Measurements from ENCODE around the gene PGBD1.

PGBD1 gene

GRCh38 chr6:28335040-28335563 is 53.7 kb downstream of the PGBD1 start:
- no peak for DNase-seq (ENCODE audit: low read depth, low spot score)

DNA sequence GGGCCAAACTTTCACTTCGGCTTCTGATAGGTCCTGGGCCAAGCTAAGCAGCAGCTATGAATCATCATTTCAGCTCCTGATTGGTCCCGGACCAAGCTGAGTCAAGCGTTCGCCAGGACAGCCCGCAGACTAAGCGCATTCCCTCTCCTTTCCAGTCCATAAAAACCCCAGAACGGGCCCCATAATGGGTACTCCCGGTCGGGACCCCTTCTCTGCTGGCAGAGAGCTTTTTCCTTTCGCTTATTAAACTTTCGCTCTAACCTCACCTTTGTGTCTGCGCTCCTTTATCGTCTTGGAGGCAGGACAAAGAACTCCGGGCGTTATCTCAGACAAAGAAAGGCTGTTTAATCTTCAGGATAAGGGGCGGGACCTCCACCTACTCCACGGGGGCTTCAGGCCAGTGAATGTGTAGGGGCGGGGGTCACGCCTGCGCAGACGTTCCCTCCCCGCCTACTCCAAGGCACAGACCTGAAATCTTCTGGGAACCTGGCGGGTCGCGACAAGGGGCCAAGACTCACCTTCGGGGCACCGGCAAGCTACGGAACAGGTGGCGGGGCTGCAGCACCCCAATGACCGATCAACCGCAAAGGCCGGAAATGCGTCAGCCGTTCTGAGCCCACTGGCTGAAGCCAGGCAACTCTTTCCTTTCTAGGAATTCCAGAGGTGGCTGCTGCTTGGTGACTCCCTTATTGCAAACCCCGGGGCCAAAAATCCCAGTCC is 54.4 kb downstream of the PGBD1 start, which contains the start of gene ZSCAN31:
Gene ZSCAN31, minus strand, starts transcription at position 585 of the 720 bp plus-strand sequence. CDS start 6,465 bp downstream, outside the sequence.
- DNase-seq (ENCODE audit: low read depth, low spot score) = peak; percentile 89

GRCh38 chr6:28336284-28337120 is 55.1 kb downstream of the PGBD1 start:
- DNase-seq (ENCODE audit: low read depth, low spot score) = no peak

- DNase-seq (ENCODE audit: low read depth, low spot score) = no peak
Observed at GRCh38 chr6:28337121-28337520, 55.7 kb downstream of the PGBD1 start.

DNA sequence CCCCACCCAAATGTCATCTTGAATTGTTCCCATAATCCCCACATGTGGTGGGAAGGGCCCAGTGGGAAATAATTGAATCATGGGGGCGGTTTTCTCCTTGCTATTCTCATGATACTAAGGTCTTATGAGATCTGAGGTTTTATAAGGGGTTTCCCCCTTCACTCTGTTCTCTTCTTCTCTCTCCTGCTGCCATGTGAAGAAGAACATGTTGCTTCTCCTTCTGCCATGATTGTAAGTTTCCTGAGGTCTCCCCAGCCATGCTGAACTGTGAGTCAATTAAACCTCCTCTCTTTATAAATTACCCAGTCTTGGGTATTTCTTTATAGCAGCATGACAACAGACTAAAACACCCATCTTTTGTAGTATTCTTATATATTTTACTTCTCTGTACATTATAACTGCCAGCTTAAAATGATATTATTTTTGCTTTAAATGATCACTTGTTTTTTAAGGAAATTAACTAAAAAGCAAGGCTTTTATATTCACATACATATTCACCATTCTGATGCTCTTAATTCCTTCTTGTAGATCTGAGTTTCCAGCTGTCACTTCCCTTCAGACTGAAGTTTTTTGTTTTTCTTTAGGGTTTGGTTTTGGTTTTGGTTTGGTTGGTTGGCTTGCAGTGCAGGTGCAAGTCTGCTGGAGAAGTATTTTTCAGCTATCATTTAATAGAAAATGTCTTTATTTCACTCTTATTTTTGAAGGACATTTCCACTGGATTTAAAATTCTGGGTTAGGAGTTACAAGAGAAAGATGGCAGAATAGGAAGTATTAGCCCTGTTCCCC is 59.1 kb downstream of the PGBD1 start:
- DNase-seq (ENCODE audit: low read depth, low spot score) = no peak

GRCh38 chr6:28343898-28344677 is 62.7 kb downstream of the PGBD1 start:
- DNase-seq (ENCODE audit: low read depth, low spot score) = no peak

DNA sequence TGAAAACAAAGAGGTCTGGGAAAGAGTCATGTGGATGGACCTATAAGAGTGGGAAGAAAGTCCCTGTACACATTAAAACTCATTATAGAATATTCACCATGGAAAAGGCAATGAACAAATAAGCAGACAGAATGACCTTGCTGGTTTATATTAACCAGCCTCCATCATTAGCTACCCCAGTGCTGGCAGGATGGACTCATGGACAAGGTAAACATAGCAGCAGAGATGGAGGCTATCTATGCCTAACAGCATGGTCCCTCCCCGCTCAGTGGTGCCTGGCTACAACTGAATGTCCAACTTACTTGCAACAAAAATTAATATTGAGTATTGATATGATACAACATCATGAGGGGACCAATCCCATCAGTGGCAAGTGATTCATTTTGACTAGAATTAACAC is 63.8 kb downstream of the PGBD1 start:
- no peak for DNase-seq (ENCODE audit: low read depth, low spot score)

DNA sequence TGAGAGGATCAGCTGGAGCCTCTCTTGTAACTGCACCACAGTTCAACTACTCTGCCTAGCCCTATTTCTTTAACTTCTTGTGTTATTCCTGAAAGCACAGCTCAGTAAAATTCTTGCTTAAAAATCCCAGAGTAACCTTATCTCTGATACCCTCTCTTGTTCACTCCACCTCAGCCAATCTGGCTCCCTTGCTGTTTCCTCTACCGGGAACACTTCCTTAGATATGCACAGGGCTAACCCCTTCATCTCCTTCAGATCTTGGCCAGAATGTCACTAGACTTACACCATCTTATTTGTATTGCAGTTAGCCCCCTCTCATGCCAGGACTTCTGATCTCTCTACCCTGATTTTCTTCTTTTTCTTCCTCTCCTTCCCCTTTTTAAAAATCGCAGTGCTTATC is 65.7 kb downstream of the PGBD1 start:
- no peak for DNase-seq (ENCODE audit: low read depth, low spot score)

DNA sequence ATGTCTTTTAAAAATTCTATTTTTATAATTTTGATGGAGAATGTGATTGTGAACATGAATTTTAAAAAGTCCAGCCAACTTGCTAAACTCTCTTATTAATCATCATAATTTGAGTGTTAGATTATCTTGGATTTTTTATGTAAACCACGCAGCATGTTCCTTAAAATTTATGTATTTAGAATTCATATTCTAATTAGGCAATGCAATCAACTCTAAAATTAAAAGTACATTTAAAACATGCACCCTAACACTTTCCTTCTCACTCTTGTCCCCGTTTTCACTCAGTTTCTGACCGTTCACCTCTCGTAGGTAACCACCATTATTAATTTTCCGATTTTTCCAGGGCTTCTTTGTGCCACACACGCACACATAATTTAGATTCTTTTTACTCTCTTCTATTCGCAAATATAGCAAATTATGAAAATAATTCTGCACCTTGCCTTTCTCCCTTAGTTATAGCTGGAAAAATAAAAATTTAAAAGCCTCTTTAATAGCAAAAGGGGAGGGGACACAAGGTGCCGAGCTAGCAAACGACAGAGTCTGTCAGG is 68.0 kb downstream of the PGBD1 start:
- no peak for DNase-seq (ENCODE audit: low read depth, low spot score)

GRCh38 chr6:28349892-28350737 is 68.7 kb downstream of the PGBD1 start, which contains the start of gene ZKSCAN3:
Gene ZKSCAN3, plus strand, starts transcription at chr6:28349947. Its CDS starts 9,640 bp downstream, at chr6:28359587.
- no peak for DNase-seq (ENCODE audit: low read depth, low spot score)

GRCh38 chr6:28351087-28351486 is 69.7 kb downstream of the PGBD1 start:
- DNase-seq (ENCODE audit: low read depth, low spot score) = no peak

DNA sequence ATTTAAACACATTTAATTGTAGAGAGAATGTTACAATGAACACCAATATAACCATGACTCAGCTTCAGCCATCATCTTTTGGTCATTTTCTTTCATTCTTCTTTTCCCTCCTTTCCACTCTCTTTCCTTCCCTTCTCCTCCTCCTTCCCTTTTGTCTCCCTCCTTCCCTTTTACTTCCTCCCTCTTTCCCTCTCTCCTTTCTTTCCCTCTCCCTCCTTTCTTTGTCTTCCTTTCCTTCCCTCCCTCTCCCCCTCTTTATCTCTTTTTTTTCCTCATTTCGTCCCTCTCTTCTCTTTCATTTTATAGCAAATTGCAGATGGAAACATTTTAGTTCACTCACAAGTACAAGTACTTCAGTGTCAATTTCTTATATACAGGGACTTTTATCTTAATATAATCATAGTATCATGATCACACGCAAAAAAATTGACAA is 70.1 kb downstream of the PGBD1 start:
- no peak for DNase-seq (ENCODE audit: low read depth, low spot score)
